GM19023 (cell line): ENCODE results near the gene RIGI.
"Not testable (repeated sequence)": the region's sequence is repeated elsewhere in the genome, so short reads cannot be mapped to it uniquely, and the experiment has no call there.

Experiments
- ATAC-seq: cut with Tn5 transposase; IDR thresholded peaks from one replicate; pipeline ENCODE4 v1.9.1; 2021; ENCODE audit warnings: mild to moderate bottlenecking, moderate library complexity; ENCODE audit not compliant: unreplicated experiment

RIGI gene

DNA sequence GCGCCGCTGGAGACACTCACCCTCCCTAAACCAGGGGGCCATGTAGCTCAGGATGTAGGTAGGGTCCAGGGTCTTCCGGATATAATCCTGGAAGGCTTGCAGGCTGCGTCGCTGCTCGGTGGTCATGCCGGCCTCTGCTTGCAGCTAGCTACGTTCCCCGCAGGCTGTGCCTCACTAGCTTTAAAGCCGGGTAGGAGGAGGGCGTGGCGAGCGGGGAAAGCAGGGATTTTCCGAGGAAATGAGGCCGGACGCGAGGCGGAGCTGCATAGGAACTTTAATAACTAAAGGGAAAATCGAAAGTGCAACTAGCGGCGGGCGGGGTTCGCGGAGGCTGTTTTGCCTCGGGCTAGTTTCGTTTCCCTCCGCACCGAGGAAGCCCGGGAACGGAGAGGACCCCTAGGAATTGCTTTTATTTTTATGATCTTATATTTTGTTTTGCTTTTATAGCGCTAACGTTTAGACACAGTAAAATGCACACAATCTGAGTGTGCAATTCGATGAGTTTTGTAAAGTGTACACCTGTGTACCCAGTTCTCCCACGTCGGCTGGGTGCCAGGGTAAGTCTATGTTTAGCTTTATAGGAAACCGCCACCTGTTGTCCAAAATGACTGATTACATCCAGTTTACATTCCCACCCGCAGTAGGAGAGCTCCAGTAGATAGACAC is at the start of gene RIGI:
Gene RIGI (minus strand): TSS at position 156 of the 666 bp plus-strand sequence. CDS start 30 bp downstream, at position 126.
- peak; percentile 73 for ATAC-seq

DNA sequence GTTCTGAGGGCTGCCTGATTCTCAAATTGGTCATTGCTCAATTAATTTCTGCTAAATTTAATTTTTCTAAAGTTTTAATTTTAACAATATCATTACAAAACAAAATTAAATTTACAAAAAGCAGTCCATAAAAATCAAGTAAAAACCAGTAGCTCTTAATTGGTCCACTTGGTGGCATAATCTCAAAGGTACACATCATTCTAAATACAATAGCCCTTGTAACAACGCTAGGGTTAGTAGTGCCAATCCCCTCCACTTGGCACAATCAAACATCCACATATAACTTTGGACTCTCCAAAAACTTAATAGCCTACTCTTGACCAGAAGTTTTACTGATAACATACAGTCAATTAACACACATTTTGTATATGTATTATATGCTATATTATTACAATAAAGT is 48.9 kb upstream of the RIGI start:
- ATAC-seq: no peak

DNA sequence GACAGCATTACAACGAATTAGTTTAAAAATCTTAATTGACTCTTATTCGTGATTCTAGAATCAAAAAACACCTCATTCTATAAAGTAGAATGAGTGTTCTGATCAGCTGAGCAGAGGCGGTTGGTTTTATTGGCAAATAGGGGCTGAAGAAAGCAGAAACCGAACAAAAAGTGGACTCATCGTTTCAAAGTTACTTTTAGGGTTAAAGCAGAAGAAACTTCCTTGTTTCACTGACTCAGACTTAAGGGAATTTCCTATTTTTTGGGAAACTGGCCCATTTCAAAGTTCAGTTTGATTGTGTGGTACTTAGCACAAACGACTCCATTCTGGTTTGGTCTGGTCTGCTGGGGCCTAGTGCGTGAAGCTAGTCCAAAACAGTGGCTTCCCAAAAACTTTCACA is 47.8 kb upstream of the RIGI start:
- ATAC-seq: no peak

DNA sequence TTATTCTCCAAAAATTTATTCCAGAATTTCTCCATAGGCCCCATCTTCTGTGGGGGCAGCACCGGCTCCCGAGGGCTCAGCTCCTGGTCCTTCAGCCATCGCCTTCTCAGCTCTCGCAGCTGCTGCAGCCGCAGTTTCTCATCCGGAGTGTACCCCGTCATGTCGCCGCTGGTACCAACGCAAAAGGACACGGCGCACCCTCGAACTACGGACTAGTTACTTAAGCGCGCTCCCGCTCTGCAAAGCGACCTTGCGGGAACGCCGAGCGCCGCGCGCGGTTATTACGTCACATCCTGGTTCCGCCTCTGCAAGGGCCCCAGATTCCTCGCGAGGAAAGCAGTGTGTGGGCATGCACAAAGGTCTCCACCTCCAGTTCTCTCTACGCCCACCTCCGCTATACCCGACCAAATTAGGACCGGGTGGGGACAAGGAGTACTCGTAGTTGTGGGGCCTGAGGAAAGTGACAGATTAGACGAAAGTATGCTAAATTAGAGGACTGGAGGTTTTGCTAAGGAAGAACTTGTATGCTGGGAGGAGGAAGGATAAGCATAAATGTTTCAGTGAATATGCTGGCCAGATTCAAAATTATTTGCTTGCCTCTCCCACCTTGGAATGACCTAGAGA is 47.0 kb upstream of the RIGI start, which contains the start of gene NDUFB6:
Gene NDUFB6 (minus strand): TSS at position 260 of the 624 bp plus-strand sequence. CDS start 99 bp downstream, at position 161.
- peak; percentile 85 for ATAC-seq

DNA sequence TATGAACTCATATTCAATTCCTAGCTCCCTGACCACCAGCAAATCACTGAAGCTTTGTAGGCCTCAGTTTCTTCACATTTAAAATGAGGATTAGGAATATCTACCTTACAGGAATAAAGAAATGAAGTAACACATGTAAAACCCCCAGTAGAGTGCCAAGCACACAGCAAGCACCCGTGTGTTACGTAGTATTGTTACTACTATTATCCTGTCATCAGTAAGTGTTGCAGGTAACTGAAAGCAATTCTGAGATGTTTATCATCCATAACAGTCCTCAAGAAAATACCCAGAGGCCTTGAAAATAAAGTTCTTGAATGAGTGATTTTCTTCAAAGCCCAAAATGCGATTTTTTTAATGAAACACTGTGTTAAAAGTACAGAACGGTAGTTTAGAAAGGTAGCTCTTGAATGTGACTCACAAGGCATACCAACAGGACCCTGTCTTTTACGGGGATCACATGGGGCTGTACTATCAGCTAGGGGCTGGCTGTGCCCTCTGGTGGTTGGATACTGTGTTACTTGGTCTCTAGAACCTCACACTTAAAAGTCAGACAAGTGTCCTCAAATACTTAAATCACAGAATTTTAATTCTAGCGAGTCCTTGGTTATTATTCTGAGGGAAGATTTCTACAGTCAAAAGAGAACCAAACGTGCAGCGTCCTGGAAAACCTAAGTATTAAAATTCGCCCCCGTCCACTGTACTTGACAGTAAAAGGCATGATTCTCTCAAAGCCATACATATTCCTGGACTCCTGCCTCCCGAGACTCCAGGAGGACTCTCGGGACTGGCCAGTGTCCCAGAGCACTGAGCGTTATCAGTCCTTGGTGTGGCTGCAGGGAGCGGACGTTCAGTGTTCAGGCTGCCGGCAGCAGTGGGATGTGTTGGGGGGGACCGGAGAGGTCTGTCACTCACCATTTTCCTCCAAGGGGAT is 46.2 kb upstream of the RIGI start:
- peak; percentile 87 for ATAC-seq

DNA sequence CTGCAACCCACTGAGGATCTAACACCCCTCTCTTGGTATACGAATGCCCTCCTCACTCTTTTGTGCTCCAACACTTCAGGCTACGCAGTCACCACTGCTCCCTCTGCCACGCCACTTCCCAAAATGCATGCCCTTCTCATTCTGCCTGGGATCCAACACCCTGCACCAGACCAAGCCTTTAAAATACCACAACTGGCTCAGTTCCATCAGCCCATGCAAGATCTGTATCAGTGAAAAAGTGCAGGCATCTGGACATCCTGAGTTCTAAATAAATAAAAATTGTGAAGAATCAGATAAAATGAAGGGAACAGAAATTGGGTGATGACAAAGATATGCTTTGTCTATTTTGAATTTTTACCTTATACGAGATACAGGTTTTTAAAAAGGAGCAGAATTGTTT is 44.3 kb upstream of the RIGI start:
- ATAC-seq: no peak

DNA sequence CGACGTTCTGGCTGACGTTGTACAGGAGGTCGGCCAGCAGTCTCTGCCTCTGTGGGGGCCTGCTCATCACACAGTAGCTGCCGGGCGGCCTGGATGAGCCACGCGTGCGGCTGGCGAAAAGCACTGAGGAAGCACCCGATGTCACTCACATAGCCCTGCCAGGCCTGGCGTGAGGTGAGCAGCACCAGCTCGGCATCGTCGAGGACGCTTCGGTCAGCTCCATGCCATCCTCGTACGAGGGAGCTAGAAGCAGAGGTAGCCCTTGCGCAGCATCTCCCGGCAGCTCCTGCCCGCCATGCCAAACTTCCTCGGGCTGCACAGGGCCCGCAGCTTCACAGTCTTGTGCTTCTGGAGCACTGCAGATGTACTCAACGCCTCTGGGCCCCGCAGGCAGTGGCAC is 40.8 kb upstream of the RIGI start:
- ATAC-seq: no peak

DNA sequence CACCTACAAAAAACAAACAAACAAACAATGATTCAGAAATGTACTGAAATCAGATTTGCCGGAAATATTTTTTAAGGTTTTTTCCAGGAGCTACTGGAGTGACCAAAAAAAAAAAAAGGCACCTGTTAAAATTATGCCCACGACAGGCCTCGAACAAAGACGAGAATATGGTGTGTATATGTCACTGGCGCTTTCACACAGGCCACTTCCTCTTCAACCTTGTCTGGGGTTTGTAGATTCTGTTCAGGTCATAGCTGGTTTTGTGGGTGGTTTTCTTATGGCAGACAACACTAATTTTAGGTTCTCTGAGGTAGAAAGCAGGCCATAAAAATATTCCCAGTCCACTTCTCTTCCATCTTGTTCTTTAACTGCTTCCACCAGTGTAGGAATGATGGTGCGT is 40.0 kb upstream of the RIGI start:
- ATAC-seq: no peak

DNA sequence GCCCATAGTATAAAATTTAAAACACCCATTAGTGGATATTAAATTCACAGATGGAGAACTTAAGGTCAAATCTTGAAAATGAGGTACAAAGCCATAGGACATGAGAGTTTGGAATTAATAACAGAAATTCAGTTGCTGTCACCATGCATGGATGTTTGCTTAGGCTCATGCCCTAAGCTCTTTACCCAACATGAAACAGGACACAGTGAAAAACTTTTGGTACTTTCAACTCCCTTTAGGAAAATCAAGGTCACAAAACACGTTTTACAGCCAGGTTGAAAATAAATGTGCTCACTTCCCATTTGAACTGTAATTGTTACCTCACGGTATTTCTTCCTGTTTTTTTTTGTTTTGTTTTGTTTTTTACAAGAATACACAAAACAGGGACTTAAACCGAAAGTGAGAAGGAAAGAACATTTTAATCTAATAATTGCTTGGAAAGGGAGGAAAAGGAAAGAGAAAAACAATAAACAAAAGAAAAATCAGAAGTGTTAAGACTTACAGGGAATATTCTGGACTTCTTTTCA is 32.5 kb upstream of the RIGI start:
- no peak for ATAC-seq

DNA sequence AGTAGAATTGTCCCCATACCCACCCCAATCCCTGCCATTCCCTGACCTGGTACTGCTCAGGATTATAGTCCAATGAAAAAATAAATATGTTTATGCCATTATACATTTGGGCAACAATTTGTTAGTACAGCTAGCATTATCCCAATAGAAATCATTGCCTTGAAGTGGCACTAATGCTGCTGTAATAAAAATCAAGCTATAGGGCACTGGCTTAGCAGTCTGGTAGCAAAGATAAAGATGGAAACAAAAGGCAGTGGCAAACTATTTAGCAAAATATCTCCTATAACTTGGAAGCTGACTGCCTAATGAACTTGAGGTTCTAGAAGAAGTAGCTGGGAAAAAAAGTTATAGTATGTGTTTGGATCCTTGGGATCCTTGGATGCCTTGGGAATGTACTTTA is 28.6 kb upstream of the RIGI start:
- ATAC-seq: no peak

DNA sequence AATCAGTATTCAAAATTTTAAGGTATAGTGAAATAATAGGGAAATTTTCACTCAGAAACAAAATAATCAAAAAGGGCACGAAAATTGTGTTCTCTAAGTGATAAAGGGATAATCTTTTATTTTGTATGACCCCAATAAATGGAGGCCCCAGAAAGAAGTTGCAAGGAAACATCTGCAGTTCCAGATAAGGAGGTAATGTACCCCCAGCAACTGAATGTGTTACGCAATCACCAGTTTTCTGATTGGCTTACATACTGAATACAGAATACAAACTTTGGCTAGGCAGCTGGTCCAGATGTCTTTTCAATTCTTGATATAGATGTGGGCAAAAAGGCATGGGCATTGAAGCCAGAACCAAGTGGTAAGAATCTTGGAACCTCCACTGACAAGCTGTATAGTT is 28.1 kb upstream of the RIGI start:
- ATAC-seq: no peak

DNA sequence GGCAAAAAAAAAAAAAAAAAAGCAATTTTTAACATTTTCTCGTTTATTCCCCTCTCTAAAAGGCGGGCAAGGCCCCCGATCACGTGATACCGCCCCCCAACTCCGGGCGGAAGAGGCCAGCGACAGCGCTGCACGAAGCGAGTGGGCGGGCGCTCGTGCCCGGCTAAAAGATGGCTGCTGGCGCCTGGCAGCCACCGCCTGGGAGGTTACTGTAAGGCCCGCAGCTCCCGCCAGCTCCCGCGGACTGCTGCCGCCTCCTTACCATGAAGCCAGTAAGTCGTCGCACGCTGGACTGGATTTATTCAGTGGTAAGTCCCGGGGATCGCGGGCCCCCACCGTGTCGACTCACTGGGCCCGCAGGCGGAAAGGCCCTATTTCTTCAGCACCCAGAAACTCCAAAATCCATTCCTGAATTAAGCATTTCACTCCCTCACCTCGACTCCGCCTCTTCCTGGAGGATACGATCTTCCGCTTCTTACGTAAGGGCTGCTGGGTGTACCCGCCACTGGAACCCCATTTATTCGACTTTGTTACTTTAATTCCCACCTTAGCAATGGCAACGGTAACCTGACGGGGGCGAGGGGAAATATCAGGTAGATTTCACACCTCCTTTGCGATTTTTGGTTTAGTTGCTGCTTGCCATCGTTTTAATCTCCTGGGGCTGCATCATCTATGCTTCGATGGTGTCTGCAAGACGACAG is 26.3 kb upstream of the RIGI start, which contains the start of the genes SMIM27 and TOPORS:
Gene SMIM27 (plus strand): TSS at position 156 of the 701 bp plus-strand sequence. CDS start 108 bp downstream, at position 264.
Gene TOPORS (minus strand): TSS at position 415 of the 701 bp plus-strand sequence. CDS start 150 bp downstream, at position 265.
- ATAC-seq: peak; percentile 69

DNA sequence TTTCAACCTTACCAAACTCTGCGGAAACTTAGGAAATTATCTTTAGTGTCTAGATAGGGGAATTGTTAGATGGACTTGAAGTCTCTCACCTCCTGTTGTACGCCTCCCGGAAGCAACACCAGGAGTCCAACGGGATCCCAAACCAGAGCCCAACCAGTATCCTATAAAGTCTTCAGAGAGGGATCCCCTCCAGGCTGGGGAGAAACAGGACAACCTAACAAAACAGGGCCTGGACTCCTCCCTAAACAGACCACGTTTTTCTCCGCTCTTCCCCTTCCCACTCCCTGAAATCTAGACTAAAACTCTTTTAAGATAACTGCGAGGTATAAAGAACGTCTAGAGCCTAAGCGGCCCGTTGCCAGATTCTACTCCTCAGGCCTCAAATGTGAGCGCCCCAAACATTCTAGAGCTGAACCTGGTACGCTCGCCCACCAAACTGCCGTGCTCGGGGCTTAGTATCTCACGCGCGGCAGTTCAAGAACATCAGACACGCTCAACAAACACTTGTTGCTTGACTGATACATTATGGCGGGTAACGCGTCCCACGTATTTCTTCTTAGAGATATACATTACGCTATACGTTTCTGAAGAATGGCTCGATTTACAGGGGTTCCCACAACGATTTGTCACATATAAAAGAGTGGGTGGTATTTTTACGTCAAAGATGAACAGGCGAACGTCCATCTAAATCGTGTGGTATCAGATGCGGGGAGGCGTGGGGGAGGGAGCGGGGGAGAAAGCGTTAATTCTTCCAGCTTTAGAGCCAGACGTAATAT is 25.5 kb upstream of the RIGI start:
- peak; percentile 6 for ATAC-seq

DNA sequence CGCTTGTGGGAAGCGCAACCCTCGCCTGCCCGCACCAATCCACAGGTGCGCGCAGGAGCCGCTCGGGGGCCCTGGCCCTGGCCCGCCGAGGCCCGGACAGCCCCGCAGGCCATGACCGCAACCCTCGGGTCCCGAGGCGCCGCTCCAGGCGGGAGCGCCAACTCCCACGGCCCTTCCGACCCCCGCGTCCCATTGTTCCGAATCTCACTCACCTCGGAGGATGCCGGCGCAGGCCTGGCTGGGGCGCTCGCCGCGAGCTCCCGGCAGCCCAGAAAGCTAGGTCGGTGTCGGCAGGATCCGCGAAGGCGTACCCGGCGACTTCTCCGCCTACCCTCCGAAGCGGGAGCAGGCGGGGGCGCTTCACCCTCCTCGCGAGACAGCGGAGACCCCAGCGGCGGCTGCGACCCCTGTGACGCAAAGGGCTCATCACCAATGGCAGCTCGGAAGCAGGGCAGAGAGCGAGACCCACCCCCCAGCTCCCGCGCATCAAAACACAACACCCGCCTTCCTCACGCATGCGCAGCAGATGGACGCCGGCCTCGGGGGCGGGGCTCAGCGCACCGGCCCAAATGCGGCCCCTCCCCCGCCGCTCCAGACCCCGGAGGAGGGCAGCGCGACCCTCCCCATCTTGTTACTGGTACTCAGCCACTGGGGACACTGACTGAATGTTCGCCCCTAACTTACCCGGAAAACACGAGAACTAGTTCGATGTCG is 24.7 kb upstream of the RIGI start:
- peak; percentile 67 for ATAC-seq

DNA sequence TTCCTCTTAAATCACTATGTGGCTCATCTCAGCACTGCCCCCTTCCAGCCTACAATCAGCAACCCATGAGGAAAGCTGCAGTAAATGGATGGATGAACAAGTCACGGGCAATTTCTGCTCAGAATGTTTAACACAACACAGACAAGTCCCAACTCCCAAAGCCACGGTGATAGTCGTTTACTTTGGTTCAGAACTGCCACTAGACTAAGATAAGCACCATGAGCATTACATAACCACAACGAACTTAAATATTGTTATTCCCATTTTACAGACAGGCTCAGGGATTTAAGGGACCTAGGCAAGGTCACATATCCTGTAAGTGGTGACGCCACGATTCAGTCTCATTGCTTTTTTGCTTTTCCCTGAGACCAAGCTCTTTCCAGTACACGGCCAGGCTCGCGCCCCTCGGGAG is 24.2 kb upstream of the RIGI start:
- no peak for ATAC-seq

DNA sequence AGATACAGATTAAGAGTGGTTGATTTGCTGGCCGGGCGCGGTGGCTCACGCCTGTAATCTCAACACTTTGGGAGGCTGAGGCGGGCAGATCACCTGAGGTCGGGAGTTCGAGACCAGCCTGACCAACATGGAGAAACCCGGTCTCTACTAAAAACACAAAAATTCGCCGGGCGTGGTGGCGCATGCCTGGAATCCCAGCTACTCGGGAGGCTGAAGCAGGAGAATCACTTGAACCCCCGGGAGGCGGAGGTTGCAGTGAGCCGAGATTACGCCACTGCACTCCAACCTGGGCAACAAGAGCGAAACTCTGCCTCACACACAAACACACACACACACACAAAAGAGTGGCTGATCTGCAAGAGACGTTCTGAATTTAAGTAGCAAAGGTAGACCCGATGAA is 22.2 kb upstream of the RIGI start:
- ATAC-seq: not testable (repeated sequence)

DNA sequence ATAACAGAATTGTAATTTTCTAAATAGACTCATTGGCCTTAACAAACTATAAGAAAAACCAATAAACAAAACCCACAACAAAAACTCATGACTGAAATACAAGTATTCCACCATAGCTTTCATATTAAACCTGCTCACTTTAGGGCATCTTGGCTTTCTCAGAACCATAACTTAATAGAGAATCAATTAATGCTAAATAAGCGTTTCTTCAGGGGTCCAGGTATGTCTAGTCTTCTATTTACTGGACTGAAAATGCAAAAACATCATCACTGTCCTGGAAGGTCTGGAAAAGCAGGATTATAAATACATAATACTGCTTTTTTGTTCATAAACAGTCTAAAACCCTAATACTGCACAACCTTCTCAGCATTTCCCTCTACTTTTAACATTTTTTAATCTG is 19.9 kb upstream of the RIGI start:
- ATAC-seq: no peak

DNA sequence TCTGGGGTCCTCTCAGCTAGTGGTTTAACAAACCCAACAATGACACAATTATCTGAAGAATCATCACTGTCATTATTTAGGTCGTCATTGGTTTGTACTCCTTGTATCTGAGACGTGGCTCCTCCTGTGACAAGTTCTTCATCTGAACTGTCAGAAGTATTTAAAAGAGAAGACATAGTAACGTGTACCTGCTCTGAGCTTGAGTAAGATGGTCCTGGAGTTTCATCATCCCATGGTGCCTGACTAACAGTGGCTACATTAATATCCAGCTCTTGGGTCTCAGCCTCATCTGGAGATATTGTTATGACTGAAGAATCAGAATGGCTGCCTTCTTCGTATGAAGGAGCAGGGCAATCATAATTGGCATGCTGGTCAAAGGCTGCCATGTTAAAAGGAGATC is 17.1 kb upstream of the RIGI start:
- no peak for ATAC-seq

DNA sequence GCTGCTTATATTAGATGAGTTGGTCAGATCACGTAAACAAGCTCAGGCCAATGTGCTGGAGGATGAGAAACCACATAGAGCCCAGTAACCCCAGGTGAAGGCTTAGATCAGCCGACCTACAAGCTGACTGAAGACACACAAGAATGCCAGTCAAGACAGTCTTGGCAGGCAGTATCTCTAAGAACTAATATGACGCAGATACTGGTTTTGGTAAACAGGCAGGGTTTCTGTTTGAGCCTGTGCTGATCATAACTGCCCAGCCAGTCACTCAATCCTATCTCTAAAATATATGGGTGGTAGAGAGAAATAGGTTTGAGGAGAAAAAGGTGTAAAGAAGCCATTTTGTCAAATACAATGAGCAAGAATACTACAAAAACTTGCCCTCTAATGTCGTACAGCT is 7.8 kb upstream of the RIGI start:
- ATAC-seq: no peak
